22Rv1 (cell line): Measurements from ENCODE around the gene HRH3.

Experiments
- H3K27ac ChIP-seq: fragments of 450-650 bp; 2 replicates; pipeline ENCODE4 v1.5.1; 2017
- ZFX ChIP-seq: fragments of 450-650 bp; IDR thresholded peaks from 2 replicates; pipeline ENCODE4 v1.6.1; 2017; ENCODE audit warnings: antibody characterized with exemption, borderline replicate concordance
- TF ChIP-seq, protein P1 (sequence below): fragments of 450-650 bp; IDR thresholded peaks from 2 replicates; pipeline ENCODE4 v1.5.1; 2017; ENCODE audit warnings: mild to moderate bottlenecking

Gene HRH3

DNA sequence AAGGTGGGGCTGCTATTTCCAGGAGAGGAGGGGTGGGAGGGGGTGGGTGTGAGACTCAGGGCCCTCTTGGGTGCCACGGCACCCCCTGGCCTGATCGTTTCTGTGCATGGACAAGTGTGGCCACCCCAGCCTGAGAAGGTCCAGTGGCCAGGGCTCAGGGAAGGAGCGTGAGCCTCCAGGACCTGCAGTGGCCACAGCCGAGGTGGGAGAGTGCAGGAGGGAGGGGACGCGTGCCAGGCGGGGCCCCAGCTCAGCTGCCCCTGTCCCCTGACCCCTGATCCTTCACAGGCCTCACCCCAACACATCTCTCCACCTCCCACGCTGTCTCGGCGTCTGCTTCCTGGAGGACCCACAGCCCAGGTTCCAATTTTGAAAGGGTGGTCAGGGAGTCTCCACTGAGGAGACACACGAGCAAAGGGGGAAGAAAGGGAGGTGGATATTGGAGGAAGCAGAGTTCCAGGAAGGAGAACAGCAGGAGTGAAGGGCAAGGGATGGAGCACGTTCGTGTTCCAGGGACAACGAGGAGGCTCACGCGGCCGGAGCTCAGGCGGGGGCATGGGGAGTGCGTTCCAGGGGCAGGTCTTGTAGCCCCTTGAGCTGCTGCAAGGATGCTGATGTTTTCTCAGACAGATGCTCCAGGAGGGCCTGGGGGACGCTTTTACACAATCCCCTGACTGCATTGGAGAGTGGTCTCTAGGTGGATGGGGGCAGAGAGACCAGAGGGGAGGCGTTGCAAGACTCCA, 4.2 kb upstream of the HRH3 start:
- no peak overlapping the region for H3K27ac ChIP-seq
- no peak for TF ChIP-seq ZFX
- TF ChIP-seq, protein P1, sequence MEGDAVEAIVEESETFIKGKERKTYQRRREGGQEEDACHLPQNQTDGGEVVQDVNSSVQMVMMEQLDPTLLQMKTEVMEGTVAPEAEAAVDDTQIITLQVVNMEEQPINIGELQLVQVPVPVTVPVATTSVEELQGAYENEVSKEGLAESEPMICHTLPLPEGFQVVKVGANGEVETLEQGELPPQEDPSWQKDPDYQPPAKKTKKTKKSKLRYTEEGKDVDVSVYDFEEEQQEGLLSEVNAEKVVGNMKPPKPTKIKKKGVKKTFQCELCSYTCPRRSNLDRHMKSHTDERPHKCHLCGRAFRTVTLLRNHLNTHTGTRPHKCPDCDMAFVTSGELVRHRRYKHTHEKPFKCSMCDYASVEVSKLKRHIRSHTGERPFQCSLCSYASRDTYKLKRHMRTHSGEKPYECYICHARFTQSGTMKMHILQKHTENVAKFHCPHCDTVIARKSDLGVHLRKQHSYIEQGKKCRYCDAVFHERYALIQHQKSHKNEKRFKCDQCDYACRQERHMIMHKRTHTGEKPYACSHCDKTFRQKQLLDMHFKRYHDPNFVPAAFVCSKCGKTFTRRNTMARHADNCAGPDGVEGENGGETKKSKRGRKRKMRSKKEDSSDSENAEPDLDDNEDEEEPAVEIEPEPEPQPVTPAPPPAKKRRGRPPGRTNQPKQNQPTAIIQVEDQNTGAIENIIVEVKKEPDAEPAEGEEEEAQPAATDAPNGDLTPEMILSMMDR, result no peak

DNA sequence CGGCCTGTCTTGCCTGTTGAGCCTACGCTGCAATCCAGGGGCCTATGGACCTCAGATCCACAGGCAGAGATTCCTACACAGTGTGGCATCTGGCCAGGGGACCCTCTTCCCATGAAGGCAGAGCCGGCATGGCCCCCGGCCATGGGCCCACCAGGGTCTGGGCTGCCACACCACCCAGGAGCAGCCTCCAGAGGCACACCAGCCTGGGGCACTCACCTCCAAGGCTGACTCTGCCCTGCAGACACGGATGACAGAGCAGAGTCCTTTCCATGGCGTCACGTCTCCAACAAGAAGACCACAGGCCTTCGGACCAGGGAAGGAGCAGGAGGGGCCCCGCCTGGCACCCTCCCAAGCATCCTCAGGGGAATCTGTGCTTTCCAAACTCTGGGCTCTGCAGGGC, 3.5 kb upstream of the HRH3 start:
- no peak overlapping the region for H3K27ac ChIP-seq
- TF ChIP-seq ZFX, result no peak
- TF ChIP-seq, protein P1, result no peak

DNA sequence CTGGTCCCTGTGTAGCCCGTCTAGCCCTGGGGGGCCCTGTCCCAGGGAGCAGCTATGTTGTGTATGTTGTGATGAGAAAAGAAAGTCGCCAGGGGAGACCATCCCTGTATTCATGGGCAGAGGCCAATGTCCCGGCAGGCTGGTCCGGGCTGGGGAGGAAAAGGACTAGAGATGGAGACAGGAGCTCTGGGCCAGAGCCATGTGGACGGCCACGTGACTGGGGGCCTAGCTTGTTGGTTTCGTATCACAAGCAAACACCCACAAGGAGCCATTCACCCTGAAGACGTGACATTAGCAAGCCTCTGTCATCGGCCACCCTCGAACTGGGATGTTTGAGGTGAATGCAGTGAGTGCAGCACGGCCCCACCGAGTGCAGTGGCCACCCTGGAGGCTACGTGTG, 2.9 kb upstream of the HRH3 start:
- H3K27ac ChIP-seq, result no peak overlapping the region
- TF ChIP-seq, protein P1, result no peak
- TF ChIP-seq ZFX, result no peak

DNA sequence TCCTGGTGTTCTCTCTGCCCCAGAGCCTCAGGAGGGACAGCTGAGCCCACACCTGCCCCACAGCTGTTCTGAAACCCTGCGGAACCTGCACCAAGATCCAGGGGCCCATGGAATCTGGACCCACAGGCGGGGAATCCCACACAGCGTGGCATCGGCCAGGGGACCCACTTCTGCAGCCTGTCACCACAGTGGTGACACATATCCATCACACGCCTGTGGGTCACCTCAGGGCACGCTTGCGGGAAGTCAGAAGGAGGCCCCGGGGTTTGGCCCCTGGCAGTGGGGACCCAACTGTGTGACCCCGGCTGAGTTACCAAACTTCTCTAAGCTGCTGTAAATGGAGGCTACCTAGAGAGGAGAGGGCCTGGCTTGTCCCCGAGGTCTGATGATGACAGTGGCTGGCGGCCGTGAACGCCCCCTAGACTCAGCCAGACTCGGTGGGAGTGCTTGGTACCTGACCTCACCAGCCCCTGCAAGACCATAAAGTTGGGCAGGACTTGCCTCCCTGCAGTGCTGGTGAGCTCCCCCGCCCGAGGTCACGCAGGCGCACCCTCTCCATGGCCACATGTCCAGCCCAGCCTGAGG, 2.3 kb upstream of the HRH3 start:
- no peak for TF ChIP-seq ZFX
- TF ChIP-seq, protein P1, result no peak
- H3K27ac ChIP-seq, result no peak overlapping the region

DNA sequence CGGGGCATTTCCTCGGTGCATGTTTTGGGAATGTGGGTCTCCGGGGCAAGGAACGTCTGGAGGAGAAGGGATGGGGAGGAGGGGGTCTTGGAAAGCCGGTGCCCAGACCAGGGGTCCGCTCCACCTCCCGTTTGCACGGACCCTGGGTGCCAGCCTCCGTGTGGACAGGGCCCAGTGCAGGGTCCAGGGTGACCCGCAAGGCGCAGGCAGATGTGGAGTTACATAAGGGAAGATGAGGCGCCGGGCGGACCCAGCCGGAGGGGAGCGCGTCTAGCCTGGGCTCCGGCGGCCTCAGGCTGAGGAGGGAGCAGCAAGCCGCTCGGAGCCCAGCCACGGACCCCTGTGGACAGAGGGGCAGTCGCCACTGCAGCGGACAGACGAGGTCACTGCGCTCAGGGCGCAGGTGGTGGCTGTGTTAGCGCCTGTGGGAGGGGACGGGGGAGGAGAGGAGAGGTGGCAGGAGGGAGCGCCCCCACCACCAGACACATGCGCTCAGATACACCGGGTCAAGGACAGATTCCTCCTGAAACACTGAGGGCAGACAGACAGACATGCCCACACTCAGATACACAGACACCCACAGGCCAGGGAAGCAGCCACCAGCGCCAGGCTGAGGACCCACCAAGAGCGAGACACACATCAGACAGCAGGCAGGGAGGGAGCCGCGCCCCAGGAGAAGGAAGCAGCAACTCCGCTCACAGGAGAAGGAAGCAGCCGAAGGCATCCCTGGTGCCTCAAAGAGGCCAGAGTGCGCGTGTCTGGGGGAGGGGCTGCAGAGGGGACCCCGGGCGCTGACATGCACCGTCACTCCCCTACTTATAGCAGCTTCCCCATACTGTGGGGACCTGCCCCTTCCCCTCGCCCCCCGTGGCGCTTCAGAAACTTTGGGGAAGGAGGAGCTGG, 839 bp upstream of the HRH3 start:
- H3K27ac ChIP-seq, result no peak overlapping the region
- TF ChIP-seq ZFX, result no peak
- TF ChIP-seq, protein P1, result no peak

DNA sequence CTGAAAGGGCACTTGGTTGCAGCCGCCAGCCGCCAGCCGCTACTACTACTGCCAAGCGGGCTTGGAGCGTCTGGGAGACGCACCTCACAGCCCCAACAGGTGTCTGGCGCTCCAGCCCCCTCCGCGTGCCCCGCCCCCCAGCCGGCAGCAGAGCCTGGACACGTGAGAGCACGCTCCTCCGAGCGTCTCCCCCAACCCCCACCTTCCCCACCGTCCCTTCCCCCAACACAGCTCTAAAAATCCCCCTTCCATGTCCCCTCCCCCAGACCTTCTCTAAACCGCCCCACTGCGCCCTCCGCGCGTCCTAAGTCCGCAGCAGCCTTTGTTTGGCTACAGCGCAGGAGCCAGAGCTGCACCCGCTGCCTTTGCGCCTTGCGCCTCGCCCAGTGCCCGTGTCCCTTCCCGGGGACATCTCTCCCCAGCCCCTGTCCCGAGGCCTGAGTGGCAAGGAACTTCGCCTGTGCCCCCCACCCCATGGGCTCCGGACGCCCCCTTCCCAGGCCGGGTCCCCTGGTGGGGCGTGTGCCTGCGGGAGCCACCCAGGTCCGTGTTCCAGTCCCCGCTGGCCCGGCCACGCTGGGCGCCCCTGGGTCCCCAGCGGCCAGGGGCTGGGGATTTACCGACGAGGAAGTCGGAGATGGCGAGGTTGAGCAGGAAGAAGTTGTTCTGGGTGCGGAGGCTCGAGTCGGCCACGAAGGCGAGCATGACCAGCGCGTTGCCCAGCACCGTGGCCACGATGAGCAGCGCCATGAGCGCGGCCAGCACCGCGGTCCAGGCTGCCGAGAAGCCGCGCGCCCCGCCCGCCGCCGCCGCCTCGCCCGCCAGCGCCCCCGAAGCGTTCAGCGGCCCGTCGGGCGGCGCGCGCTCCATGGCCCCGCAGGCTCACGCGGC, 732 bp downstream of the HRH3 start:
- no peak overlapping the region for H3K27ac ChIP-seq
- TF ChIP-seq ZFX, result no peak
- TF ChIP-seq, protein P1, result no peak
